T1000 (cell line): Measurements from ENCODE around the gene WDR7.
"Not testable (repeated sequence)": the region's sequence is repeated elsewhere in the genome, so short reads cannot be mapped to it uniquely, and the experiment has no call there.

Source experiments
- DNase-seq: peaks from one replicate; lab custom pipeline; 2025; ENCODE audit warnings: mixed read lengths; lab: John Stamatoyannopoulos, UW

WDR7 gene

GRCh38 chr18:56654280-56654679, 3.1 kb downstream of the WDR7 start:
- DNase-seq: not testable (repeated sequence)

GRCh38 chr18:56658261-56658660, 7.1 kb downstream of the WDR7 start:
- no peak for DNase-seq

DNA sequence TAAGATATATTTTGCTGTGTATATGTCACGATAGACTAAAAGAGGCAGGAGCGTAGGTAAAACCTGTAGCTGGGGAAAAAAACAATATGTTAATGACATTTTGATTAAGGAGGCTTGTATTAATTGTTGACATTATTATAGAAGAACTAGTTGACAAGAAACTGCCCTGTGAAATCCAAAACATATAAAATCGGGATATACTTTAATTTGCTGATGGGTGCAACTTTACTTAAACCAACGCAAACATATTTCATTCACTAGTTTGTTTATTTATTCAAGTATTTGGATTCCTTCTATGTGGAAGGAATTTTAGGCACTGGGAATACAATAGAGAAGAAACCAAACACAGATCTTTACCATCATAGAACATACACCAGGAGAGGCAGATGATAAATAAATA, 8.0 kb downstream of the WDR7 start:
- no peak for DNase-seq

- DNase-seq: no peak
Observed at GRCh38 chr18:56660655-56661054, 9.5 kb downstream of the WDR7 start.

- no peak for DNase-seq
Observed at GRCh38 chr18:56661360-56662062, 10.4 kb downstream of the WDR7 start.

- no peak for DNase-seq
Observed at GRCh38 chr18:56662063-56662408, 10.9 kb downstream of the WDR7 start.

GRCh38 chr18:56662502-56662901, 11.3 kb downstream of the WDR7 start:
- no peak for DNase-seq

- DNase-seq: no peak
Observed at GRCh38 chr18:56662902-56663301, 11.7 kb downstream of the WDR7 start.

DNA sequence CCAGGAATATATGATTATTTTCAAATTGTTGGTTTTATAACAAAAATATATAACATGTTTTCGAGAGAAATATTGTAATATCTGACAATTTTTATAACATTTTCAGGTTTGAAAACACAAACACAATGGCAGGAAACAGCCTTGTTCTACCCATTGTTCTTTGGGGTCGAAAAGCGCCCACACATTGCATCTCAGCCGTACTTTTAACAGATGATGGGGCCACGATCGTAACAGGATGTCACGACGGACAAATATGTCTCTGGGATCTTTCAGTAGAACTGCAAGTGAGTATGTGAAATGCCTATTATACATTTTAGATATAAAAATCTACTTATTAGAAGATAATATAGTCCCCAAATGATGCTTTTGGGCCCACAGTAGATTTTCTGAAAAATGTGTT, 21.2 kb downstream of the WDR7 start:
- DNase-seq: no peak

GRCh38 chr18:56672981-56673380, 21.8 kb downstream of the WDR7 start:
- no peak for DNase-seq

- DNase-seq: no peak
Observed at GRCh38 chr18:56676639-56677038, 25.5 kb downstream of the WDR7 start.

GRCh38 chr18:56678836-56679565, 27.8 kb downstream of the WDR7 start:
- DNase-seq: no peak

DNA sequence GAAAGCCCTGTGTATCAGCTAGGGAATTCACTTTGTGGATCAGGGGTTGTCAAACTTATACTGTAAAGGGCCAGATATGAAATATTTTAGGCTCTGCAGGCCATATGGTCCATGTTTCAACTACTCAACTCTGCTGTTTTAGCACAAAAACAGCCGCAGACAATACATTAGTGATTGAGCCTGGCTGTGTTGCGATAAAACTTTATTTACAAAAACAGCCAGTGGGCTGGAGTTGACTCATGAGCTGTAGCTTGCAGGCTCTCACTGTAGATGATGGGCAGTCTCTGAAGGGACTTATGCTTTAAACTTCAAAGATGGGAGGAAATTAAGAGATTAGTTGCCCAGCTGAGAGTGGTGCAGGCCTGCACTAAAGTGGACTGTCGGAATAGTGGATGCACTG, 33.1 kb downstream of the WDR7 start:
- DNase-seq: no peak

DNA sequence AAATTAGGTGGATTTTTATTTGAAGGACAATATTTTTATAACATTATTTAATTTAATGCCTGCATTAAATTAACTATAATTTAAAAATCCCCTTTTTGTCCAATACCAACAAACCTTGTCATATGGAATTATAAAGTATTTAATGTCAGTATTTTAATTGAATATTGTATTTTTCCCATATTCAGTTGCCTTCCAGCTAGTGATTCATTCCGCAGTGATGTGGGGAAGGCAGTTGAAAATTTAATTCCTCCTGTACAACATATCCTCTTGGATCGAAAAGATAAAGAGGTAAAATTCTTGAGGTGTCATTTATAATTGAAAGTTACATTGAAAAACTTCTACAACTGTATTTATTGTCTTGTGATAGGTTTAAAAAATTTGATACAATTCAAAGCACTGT, 40.4 kb downstream of the WDR7 start:
- DNase-seq: no peak

- DNase-seq: no peak
Observed at GRCh38 chr18:56696966-56697365, 45.8 kb downstream of the WDR7 start.

DNA sequence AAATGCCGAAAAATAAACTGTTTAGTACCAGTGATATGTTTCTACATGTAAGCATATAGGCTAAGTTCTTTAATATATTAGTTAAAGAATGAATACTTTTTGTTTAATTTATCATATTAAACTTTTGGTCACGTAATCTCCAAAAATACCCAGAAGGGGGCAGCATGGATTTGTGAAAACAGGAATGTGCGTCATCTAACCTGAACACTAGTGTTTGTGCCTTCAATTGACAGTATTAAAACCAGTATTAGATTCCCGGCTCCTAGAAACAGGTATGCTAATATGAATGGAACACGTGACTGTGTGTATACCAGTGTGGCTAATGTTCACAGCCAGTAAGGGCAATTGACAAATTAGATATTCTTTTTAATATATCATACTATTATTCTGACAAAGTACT, 51.8 kb downstream of the WDR7 start:
- DNase-seq: no peak

GRCh38 chr18:56709463-56709862, 58.3 kb downstream of the WDR7 start:
- peak; percentile 2 for DNase-seq

DNA sequence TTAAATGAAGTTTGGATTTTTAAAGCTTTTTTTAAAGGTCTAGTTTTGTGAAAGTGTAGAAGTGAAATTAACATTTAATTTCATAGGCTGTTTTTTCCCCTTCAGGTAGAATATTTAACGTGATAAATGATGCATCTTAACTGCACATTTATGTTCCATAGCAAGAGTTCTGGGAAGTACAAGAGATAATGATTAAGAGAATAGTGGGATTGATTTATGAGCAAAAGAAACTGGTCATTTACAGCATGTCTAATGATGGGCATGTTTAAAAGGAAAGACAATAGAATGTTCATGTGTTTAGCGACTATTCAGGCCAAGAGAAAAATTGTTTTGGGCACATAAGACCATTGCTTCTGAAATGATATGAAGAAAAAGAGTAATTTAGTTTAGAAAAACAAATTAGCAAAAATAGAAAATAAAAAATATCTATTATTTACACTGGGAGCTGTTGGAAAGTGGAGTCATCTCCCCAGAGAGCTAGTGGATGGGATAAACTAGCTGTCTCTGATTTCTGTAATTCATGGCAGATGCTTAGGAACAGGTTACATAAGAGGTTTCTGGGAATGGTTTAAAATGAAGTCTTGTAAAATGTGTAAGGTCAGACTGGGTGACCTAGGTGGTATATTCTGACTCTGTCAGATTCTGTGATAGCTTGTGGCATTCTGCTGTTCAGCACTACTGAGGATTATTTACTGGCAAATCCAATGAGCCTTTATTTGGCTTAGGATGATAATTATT, 60.7 kb downstream of the WDR7 start:
- no peak for DNase-seq

- DNase-seq: no peak
Observed at GRCh38 chr18:56712761-56713160, 61.6 kb downstream of the WDR7 start.

DNA sequence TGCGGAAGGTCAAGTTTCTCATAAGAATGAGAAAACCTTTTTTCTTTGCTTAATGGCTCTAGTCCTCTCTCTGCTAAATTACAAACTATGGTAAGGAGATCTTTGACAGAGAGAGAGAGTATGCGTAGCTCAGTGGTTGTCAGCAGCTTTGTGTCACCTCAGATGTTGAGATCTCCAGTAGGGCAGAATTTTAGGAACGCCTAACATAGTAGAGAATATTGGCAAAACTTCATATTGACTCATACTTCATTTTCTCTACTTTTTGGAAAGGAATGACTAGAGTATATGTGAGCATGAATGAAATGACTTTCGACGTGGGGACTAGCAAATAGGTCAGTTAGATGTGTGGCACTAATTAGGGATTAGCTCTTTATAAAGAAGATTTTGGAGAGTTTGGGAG, 64.0 kb downstream of the WDR7 start:
- DNase-seq: no peak

- no peak for DNase-seq
Observed at GRCh38 chr18:56716692-56717146, 65.6 kb downstream of the WDR7 start.

DNA sequence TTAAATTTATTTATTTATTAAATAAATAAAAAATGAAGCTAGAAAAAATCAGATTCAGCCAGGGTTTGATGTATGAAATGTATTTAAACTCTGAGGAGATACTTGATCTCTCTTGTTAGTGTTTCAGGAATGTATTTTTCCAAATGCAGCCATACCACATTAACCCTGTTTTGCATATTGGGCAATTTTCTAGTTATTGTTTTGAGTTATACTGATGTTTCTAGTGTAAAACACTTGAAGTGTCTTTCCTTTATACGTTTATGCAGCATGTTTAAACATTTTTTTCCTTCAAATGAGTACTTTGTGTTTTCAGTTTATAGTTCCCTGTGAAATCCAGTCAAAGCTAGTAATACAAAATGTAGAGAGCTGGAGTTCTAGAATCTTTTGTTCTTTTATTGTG, 69.9 kb downstream of the WDR7 start:
- no peak for DNase-seq

DNA sequence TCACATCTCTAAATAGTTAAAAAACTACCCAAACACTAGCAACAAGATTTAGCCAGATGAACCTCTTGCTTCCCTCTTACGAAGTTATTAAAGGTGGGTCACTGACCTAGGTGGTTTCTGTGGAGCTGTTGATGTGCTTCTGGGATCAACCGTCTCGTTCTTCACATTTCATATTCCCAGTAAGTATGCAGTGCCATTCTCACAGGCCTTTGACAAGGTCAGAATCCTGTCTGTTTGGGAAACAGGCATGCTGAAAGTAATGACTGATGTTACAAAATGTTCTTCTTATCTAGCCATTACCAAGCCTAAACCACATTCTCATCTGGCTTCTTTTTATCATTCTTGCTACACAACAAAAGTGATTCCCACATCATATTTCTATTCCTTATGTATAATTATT, 70.3 kb downstream of the WDR7 start:
- no peak for DNase-seq
